Measurements from ENCODE around the gene CRACDL.

- no peak for TF ChIP-seq CTCF (IDR thresholded peaks at IDR 0.05; ENCODE audit: insufficient read depth, low read length, poor library complexity, severe bottlenecking)
- TF ChIP-seq EZH2phosphoT487 (conservative IDR thresholded peaks at IDR 0.05; ENCODE audit: low read length): no peak
These were observed 26.5 kb downstream of the CRACDL start for GRCh38 chr2:98909317-98910211.
